ENCODE data around the gene SPTY2D1.
"Not testable (repeated sequence)": the region's sequence is repeated elsewhere in the genome, so short reads cannot be mapped to it uniquely, and the experiment has no call there.

SPTY2D1 gene

GRCh38 chr11:18634140-18635032, at the start of gene SPTY2D1:
Gene SPTY2D1, minus strand, starts transcription at chr11:18634342. Its CDS starts 85 bp downstream, at chr11:18634257.
- peak; percentile 99 for DNase-seq

- no peak for DNase-seq
These were observed 48.3 kb upstream of the SPTY2D1 start for GRCh38 chr11:18682466-18682865.

- DNase-seq, result not testable (repeated sequence)
These were observed 47.8 kb upstream of the SPTY2D1 start for GRCh38 chr11:18681949-18682348.

GRCh38 chr11:18677560-18677959, 43.4 kb upstream of the SPTY2D1 start:
- no peak for DNase-seq

- no peak for DNase-seq
These were observed 42.7 kb upstream of the SPTY2D1 start for GRCh38 chr11:18676803-18677202.

GRCh38 chr11:18672209-18672608, 38.1 kb upstream of the SPTY2D1 start:
- DNase-seq, result not testable (repeated sequence)

GRCh38 chr11:18671246-18671645, 37.1 kb upstream of the SPTY2D1 start:
- DNase-seq, result no peak

- no peak for DNase-seq
These were observed 35.6 kb upstream of the SPTY2D1 start for GRCh38 chr11:18669711-18670110.

- DNase-seq, result no peak
These were observed 35.1 kb upstream of the SPTY2D1 start for GRCh38 chr11:18669219-18669596.

- DNase-seq, result no peak
These were observed 34.0 kb upstream of the SPTY2D1 start for GRCh38 chr11:18668131-18668530.

GRCh38 chr11:18665353-18665872, 31.3 kb upstream of the SPTY2D1 start:
- DNase-seq, result not testable (repeated sequence)

GRCh38 chr11:18657673-18658072, 23.5 kb upstream of the SPTY2D1 start:
- no peak for DNase-seq

GRCh38 chr11:18650859-18651557, 16.9 kb upstream of the SPTY2D1 start:
- peak; percentile 0 for DNase-seq

GRCh38 chr11:18650353-18650752, 16.2 kb upstream of the SPTY2D1 start:
- no peak for DNase-seq

GRCh38 chr11:18643034-18643433, 8.9 kb upstream of the SPTY2D1 start:
- not testable (repeated sequence) for DNase-seq

GRCh38 chr11:18641677-18642076, 7.5 kb upstream of the SPTY2D1 start:
- DNase-seq, result no peak

GRCh38 chr11:18633256-18634139, 644 bp downstream of the SPTY2D1 start:
- DNase-seq, result no peak

GRCh38 chr11:18632841-18633240, 1.3 kb downstream of the SPTY2D1 start:
- DNase-seq, result no peak

- no peak for DNase-seq
These were observed 10.0 kb downstream of the SPTY2D1 start for GRCh38 chr11:18624161-18624560.

GRCh38 chr11:18623707-18624106, 10.4 kb downstream of the SPTY2D1 start:
- no peak for DNase-seq

- no peak for DNase-seq
These were observed 15.7 kb downstream of the SPTY2D1 start for GRCh38 chr11:18618342-18619025.

- DNase-seq, result no peak
These were observed 16.3 kb downstream of the SPTY2D1 start for GRCh38 chr11:18617688-18618341.

Measured in NCI-H1105 (cell line).